Panc1 (cell line): ENCODE measurements around the gene HGFAC. TPM values are rescaled to one million over a fixed set of nuclear protein-coding genes. Genes with fewer than 3 reads are reported as not detected.

Experiments
- ATAC-seq: fragments of 200-7000 bp; cut with Tn5 transposase; 2 replicates; pipeline ENCODE4 v1.9.1; 2020; ENCODE audit warnings: mild to moderate bottlenecking, moderate library complexity
- BruUV-seq: library from RNA; stranded (reverse); fragments of 400-500 nt; replicated peaks from 2 replicates; lab custom pipeline; 2021; lab: Mats Ljungman, UMichigan
- CTCF ChIA-PET: fragments of 300-600 bp; sonication (Branson Sonifier 250); formaldehyde crosslinking; loops from one replicate; lab custom pipeline; 2022; ENCODE audit warnings: antibody characterized with exemption; lab: Charles Lee
- POLR2A ChIA-PET: fragments of 300-600 bp; sonication (Branson Sonifier 250); formaldehyde crosslinking; loops from one replicate; lab custom pipeline; 2022; ENCODE audit warnings: antibody characterized with exemption; lab: Charles Lee
- DNase-seq: peaks from one replicate; pipeline ENCODE4 v3.0.0-alpha.2; 2010; ENCODE audit warnings: low read depth, low spot score
- H3K27ac ChIP-seq: 2 replicates; pipeline ENCODE4 v1.5.1; 2011; ENCODE audit warnings: mild to moderate bottlenecking, low read length, inconsistent platforms
- H3K27me3 ChIP-seq: fragments of 200-500 bp; sonication (Bioruptor generic); 2 replicates; pipeline ENCODE4 v1.6.0; 2014; ENCODE audit warnings: low read length, inconsistent platforms; ENCODE audit not compliant: control insufficient read depth, insufficient read depth
- H3K36me3 ChIP-seq: fragments of 200-500 bp; sonication (Bioruptor generic); 2 replicates; pipeline ENCODE4 v1.5.1; 2014; ENCODE audit warnings: inconsistent platforms, mild to moderate bottlenecking, low read length, moderate library complexity; ENCODE audit not compliant: control insufficient read depth, insufficient read depth
- H3K4me1 ChIP-seq: 2 replicates; pipeline ENCODE4 v1.5.1; 2011; ENCODE audit warnings: inconsistent platforms, mild to moderate bottlenecking, low read length, moderate library complexity; ENCODE audit not compliant: control insufficient read depth, insufficient read depth
- H3K4me3 ChIP-seq, 2 experiments: 2 replicates each; pipeline ENCODE4 v1.5.1; 2011 to 2012; ENCODE audit warnings: low read depth in 2 of 2, low read length in 2 of 2, mild to moderate bottlenecking in 2 of 2, inconsistent platforms in 1 of 2, moderate library complexity in 1 of 2
- H3K9me3 ChIP-seq: fragments of 200-500 bp; sonication (Bioruptor generic); 2 replicates; pipeline ENCODE4 v1.5.1; 2014; ENCODE audit warnings: low read depth, mild to moderate bottlenecking, inconsistent platforms, low read length, moderate library complexity; ENCODE audit not compliant: control insufficient read depth, insufficient read depth
- POLR2AphosphoS5 ChIP-seq: IDR thresholded peaks from 2 replicates; pipeline ENCODE4 v1.6.1; 2012; ENCODE audit warnings: mild to moderate bottlenecking, low read depth, low read length, moderate library complexity
- SIN3A ChIP-seq: IDR thresholded peaks from 2 replicates; pipeline ENCODE4 v1.6.1; 2012; ENCODE audit warnings: low read depth, mild to moderate bottlenecking, low read length, moderate library complexity, borderline replicate concordance; ENCODE audit not compliant: insufficient read depth
- TCF7L2 ChIP-seq: IDR thresholded peaks from 2 replicates; pipeline ENCODE4 v1.6.1; 2011; ENCODE audit warnings: mild to moderate bottlenecking, low read depth, low read length, inconsistent platforms
- in situ Hi-C: cut with HindIII; loops from 2 replicates; pipeline ENCODE4 v1.10.0; 2016; ENCODE audit warnings: low sequenced_read_pairs, low pct_unique_long_range_greater_than_20kb
- intact Hi-C: fragments of 100-400 bp; cut with micrococcal nuclease; formaldehyde crosslinking; loops from one replicate; pipeline ENCODE4 v1.10.0; 2022; ENCODE audit not compliant: unreplicated experiment
- total RNA-seq: library from RNA; stranded (reverse); gene quantifications from one replicate; pipeline ENCODE4 v1.2.1, GENCODE V29; 2021; ENCODE audit not compliant: unreplicated experiment
- TF ChIP-seq, protein P1 (sequence below): fragments of 450-650 bp; IDR thresholded peaks from 2 replicates; pipeline ENCODE4 v1.5.1; 2017; ENCODE audit warnings: mild to moderate bottlenecking
- TF ChIP-seq, protein P2 (sequence below), 2 experiments: IDR thresholded peaks; 2 replicates each; pipeline ENCODE4 v1.6.1; 2011 to 2012; ENCODE audit warnings: low read depth in 2 of 2, control low read depth in 1 of 2, low read length in 1 of 2, mild to moderate bottlenecking in 1 of 2, moderate library complexity in 1 of 2; ENCODE audit not compliant: insufficient read depth in 1 of 2

HGFAC gene
- total RNA-seq, 1 experiment from 2014 or later: 0.59 TPM

GRCh38 chr4:3464911-3465697 lies 23.3 kb downstream of the HGFAC start:
- ChIA-PET POLR2A (no interaction called here), CTCF (no interaction called here)
- in situ Hi-C loops (no loop called here), intact Hi-C loops (no loop called here)
- no peaks in the 10 kb centered on the region for H3K27me3 ChIP-seq
- no peaks in the 10 kb centered on the region for H3K9me3 ChIP-seq
- no peak overlapping the region for H3K4me3 ChIP-seq
- no peaks in the 10 kb centered on the region for H3K36me3 ChIP-seq
- TF ChIP-seq, protein P1, sequence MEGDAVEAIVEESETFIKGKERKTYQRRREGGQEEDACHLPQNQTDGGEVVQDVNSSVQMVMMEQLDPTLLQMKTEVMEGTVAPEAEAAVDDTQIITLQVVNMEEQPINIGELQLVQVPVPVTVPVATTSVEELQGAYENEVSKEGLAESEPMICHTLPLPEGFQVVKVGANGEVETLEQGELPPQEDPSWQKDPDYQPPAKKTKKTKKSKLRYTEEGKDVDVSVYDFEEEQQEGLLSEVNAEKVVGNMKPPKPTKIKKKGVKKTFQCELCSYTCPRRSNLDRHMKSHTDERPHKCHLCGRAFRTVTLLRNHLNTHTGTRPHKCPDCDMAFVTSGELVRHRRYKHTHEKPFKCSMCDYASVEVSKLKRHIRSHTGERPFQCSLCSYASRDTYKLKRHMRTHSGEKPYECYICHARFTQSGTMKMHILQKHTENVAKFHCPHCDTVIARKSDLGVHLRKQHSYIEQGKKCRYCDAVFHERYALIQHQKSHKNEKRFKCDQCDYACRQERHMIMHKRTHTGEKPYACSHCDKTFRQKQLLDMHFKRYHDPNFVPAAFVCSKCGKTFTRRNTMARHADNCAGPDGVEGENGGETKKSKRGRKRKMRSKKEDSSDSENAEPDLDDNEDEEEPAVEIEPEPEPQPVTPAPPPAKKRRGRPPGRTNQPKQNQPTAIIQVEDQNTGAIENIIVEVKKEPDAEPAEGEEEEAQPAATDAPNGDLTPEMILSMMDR: no peak
- TF ChIP-seq, protein P2, sequence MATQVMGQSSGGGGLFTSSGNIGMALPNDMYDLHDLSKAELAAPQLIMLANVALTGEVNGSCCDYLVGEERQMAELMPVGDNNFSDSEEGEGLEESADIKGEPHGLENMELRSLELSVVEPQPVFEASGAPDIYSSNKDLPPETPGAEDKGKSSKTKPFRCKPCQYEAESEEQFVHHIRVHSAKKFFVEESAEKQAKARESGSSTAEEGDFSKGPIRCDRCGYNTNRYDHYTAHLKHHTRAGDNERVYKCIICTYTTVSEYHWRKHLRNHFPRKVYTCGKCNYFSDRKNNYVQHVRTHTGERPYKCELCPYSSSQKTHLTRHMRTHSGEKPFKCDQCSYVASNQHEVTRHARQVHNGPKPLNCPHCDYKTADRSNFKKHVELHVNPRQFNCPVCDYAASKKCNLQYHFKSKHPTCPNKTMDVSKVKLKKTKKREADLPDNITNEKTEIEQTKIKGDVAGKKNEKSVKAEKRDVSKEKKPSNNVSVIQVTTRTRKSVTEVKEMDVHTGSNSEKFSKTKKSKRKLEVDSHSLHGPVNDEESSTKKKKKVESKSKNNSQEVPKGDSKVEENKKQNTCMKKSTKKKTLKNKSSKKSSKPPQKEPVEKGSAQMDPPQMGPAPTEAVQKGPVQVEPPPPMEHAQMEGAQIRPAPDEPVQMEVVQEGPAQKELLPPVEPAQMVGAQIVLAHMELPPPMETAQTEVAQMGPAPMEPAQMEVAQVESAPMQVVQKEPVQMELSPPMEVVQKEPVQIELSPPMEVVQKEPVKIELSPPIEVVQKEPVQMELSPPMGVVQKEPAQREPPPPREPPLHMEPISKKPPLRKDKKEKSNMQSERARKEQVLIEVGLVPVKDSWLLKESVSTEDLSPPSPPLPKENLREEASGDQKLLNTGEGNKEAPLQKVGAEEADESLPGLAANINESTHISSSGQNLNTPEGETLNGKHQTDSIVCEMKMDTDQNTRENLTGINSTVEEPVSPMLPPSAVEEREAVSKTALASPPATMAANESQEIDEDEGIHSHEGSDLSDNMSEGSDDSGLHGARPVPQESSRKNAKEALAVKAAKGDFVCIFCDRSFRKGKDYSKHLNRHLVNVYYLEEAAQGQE (IDR thresholded peaks at IDR 0.05; ENCODE audit: insufficient read depth in 1 of 2, low read depth in 2 of 2, low read length in 1 of 2): no peak
- TF ChIP-seq POLR2AphosphoS5 (no peak), SIN3A (no peak), TCF7L2 (no peak)
- no peaks in the 10 kb centered on the region for H3K4me1 ChIP-seq
- BruUV-seq: no TSS peak
- DNase-seq (no peak), ATAC-seq (no peak)
- H3K27ac ChIP-seq: no peak overlapping the region

DNA sequence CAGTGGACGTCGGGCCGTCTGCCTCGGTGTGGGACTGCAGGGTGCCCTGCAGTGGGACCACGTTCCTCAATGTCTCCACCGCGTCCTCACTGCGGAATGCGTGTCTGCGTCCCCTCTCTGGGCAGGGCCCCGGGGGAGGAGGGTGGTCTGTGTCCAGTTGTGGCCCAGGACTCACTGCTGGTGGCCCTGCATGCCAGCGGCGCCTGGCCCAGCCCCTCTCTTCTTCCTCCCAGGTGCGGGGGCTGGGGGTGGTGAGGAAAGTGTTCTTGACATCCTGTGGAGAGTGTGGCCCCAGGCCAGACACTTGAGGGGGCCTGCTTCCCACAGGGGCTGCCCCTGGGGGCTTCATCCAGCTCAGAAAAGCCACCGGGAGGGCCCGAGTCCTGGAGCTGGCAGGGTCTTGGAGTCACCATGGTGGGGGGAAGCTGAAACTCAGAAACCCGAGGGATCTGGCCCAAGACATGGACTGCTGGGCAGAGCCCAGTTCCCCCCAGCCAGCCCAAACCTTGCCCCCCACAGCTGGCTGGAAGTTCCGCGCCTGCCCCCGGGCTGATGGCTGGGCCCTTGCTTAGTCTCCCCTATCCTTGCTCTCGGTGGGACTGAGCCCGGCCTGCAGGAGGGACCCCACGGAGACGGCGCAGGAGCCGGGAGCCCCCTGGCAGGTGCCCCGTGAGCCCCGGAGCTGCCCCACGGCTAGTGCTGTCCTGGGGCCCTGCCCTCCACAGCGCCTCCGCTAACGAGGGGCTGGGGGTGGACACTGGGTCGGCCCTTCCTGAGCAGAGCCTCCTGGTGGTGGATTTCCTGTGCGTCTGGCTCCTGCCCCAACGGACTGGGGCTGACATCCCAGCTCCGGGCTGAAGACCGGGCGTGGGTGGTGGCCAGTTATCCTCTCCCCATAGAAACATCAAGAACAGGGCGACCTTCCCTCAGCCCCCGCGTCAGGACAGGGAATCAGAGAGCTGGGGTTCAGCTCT lies 24.2 kb downstream of the HGFAC start:
- intact Hi-C loops (no loop called here), in situ Hi-C loops (no loop called here)
- no peaks in the 10 kb centered on the region for H3K4me1 ChIP-seq
- DNase-seq: no peak
- CTCF ChIA-PET: no interaction called here
- POLR2A ChIA-PET: no interaction called here
- BruUV-seq: no TSS peak
- no peaks in the 10 kb centered on the region for H3K9me3 ChIP-seq
- H3K36me3 ChIP-seq: no peaks in the 10 kb centered on the region
- no peaks in the 10 kb centered on the region for H3K27me3 ChIP-seq
- TF ChIP-seq, protein P2 (IDR thresholded peaks at IDR 0.05; ENCODE audit: insufficient read depth in 1 of 2, low read depth in 2 of 2, low read length in 1 of 2): no peak
- no peak for TF ChIP-seq SIN3A
- TF ChIP-seq, protein P1: no peak; the same call in 1 of the 2 replicates
- TF ChIP-seq TCF7L2: no peak
- no peak for TF ChIP-seq POLR2AphosphoS5
- no peak overlapping the region for H3K4me3 ChIP-seq
- ATAC-seq: peak; percentile 40; the same call in 1 of the 2 replicates
- no peak overlapping the region for H3K27ac ChIP-seq
